Measurements from ENCODE around the gene PGLYRP2.

PGLYRP2 gene

DNA sequence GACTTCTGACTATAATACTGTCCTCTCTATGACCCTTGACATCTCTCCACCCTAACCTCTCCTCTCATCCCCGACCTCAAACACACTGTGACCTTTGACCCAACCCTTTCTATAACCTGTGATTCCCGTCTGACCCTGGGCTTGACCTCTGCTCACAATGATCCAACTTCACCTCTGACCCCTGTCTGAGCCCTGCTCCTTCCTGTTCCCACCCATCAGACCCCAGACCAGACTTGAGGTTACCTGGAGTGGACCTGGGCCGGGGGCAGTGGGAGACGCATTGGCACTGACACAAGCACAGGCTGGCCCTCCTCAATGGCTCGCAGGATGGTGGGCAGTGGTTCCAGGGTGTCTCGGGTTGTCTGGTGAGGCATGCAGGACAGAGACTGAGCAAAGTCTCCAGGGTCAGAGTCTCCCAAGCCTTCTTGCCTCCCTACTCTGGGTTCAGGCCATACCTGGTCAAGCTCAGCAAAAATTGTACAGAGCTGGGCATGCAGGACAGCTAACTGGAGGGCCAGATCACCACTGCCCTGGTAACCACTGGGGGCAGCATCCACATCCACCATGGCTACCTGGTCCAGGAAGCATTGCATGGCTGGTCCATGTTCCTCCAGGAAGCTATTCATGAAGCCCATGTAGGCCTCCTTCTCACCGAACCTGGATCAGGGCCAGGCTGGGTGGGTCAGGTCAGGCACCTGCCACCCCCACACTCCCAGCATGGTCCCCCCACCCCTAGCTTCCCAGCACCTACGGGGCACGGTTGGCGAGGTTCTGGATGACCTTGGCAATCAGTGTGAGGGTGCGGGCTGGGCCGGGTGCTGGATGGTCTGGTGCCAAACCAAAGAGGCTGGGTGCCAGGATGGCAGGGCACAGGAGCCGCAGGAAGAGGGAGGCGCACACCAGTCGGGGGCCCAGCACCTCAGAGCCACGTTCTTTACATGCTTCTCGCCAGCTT lies 25.1 kb downstream of the PGLYRP2 start:
- no peak for DNase-seq

DNA sequence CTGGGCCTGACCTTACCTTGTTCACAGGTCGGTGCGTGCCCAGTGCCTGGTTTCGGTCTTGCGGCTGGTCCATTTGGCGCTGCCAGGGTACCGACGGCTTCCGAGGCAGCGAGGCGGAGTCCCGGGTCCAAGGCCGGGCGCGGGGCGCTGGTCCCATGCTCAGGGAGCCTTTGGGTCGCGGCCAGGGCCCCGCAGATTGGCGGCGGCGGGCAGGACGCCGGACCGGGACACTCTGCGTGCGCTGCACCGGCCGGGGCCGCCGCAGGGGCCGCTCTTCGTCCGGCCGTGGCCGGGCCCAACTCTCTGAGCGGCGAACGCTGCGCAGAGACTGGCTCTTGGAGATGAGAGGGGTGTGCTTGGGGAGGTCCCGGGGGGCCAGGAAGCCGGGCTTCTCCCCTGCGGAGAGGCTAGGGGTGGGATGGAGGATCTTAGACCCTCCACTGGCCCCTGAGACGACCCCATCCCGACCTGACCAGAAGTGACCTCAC lies 26.2 kb downstream of the PGLYRP2 start:
- no peak for DNase-seq

DNA sequence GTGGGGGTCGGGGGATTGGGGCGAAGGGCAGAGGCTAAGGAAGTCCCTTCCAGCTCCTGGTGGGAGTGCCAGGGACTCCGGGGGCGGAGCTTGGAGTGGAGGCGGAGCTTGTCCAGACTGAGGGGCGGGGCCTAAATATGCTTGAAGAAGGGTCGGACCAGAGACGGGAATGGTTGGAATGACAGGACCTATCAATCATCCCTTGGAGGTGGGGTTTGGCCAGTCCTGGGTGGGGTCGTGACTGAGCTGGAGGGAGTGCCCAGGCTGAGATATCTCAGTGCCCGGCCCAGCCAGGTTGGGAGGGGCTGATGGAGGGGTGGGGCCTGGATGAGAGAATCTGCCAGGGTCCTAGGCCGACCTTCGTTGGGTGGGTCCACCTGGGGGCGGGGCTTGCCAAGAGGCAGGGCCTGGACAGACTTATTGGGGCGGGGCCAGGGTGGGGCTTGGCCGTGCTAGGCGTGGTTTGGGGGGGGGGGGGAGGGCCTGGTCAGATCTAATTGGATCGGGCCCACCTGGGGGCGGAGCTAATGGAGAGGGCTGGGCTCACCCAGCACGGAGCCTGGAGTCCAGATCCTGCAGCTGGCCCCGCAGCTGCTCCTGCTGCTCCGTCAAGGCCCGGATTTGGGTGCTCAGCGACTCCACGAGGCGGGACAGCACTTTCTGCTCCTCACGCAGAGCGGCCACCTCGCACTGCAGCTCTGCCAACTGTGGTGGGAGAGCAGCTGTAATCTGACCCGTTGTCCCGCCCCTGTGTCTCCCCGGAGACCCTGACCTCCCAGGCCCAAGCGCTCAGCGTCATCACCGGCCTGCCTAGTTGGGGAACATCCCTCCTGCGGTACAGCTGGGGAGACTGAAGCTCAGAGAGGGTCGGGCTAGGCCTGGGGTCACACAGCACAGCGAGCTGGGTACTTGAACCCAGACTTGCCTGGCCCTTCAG lies 26.9 kb downstream of the PGLYRP2 start:
- DNase-seq: no peak

DNA sequence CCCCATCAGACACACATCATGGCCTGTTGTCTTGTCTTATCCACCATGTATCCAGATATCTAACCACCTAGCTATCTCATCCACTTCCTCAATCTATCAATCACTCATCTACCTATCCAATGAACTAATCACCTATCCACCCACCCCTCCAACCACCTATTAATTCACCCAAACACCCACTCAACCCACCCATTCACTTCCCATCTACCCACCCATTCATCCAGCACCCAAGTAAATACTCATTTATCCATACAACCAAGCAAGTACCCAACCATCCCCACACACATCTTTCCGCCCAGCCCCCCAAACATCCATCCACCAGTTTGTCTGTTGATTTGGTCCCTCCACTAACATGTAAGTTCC lies 28.8 kb downstream of the PGLYRP2 start:
- DNase-seq: no peak

GRCh38 chr19:15449620-15450527 lies 29.4 kb downstream of the PGLYRP2 start, which contains the start of gene WIZ:
Gene WIZ, minus strand, starts transcription at chr19:15449956. Its CDS starts 1,649 bp downstream, at chr19:15448307.
- peak; percentile 43 for DNase-seq

DNA sequence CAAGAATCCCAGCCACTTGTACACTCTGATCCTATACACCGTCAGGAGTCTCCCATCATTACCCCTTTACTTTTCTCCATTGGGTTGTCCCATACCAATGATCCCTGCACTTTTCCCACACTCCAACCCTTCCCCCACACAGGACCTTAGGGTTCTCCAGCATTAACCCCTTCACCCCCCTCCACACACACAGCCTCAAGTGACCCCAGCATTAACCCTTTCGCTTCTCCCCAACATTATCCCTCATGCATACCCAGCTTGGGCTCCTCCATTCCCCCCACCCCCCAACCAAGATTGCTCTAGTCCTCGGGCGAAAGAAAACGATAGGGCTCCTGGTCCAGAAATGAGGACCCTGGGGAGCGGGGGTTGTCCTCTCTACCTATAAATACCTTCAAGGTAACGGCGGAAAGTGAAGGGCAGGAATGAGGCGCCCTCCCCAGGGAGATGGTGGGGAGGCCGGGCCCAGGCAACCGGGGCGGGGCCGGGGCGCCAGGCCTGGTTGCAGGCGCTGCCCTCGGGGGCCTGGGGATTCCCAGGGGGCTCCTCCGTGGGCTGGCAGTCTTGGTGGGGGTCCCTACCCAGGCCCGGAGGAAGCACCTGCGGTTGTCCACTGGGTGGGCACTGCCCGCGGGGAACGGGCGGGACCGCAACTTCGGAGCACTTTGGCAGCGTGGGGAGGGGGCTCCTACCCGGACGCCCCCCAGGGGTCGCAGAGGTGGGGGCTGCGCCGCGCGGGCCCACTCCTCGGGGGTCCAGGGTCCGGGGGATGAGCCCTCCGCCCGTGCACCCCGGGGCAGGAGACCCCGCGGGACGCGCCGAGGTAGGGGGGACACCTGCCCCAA lies 30.3 kb downstream of the PGLYRP2 start:
- no peak for DNase-seq

- no peak for DNase-seq
These were observed 31.1 kb downstream of the PGLYRP2 start for GRCh38 chr19:15448044-15448777.

DNA sequence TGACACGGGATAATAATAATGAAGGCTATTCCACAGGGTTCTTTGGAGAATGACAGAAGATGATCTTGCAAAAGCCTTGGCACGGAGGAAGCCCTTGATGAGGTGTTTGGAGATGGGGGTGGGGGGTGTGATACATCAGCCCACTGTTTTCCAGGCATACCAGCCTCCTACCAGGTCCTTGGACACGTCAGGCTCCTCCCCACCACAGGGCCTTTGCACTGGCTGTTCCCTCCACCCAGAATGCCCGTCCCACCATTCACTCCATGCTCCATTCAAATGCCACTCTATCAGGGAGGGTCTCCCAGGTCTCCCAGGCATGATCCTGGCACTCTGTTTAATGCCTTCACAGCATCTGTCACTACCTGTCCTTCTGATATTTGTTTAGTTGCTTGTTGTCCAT lies 32.2 kb downstream of the PGLYRP2 start:
- DNase-seq: no peak

DNA sequence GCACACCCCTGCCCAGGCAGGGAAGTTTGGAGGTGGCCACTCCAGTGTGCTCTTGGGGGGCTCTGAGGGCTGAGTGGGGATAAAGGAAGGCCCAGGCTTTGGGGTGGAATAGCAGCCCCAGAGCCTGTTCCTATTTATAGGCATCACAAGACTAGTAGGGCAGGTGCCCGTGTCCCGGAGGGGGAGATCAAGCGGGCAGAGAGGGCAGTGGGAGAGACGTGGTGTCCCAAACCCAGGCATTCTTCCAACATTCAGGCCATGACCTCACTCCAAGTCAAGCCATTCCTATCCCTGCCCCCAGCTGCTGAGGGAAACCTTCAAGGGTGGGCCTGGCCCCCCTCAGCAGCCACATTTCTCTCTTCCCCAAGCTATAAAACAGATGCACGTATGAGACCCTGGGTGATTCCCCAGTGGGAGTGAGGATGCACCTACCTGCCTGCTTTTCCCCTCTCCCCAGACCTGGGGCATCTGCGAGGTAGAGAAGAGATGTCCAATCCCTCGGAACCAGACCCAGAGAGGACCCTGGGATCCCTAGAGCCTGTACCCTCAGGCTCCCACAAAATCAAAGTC lies 33.4 kb downstream of the PGLYRP2 start:
- no peak for DNase-seq

GRCh38 chr19:15445227-15445605 lies 34.1 kb downstream of the PGLYRP2 start:
- no peak for DNase-seq

DNA sequence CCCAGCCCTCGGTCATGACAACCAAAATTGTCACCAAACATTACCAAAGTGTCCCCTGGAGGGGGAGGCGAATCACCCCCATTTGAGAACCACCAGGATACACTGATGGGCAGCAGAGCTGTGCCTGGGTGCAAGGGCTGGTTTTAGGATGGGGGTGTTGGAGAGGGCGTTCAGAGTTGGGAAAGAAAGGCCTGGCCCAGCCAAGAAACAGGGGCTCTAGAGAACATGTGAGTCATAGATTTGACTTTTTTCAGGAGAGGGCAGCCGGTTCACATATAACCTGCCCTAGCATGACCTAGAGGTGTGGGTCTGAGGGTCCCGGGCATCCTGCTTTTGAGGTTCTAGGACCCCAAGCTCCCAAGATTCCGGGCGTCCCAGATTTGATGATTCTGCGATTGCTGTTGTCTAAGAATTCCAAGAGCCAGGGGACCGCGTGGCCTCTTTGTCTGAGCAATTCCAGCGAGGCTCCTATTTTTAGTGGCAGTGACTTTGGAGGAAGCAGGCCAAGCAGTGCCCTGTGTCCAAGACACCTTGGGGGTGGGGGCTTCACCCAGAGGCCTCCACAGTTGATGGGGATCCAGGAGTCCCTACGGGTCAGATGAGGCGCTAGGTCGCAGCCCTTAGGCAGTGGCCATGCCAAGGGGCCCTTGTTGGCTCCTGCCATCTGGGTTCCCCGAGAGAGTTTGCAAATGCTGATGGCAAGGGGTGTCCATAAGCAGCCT lies 34.6 kb downstream of the PGLYRP2 start:
- no peak for DNase-seq

- DNase-seq: no peak
These were observed 35.5 kb downstream of the PGLYRP2 start for GRCh38 chr19:15443838-15444237.

DNA sequence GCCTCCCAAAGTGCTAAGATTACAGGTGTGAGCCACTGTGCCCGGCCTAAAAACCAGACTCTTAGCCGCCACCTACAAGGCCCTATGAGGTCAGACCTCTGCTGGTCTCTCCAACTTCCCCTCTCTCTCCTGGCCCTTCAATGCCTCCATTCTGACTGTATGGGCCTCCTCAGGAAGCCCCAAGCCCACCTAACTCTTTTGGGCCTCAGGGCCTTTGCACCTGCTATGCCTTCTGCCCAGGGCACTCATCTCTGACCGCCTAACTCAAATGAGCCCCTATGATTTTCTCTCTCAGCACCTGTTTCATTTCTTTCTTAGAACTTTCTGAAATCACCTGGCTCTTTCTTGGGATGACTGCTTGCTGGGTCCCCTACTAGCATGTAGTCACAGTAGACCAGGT lies 36.0 kb downstream of the PGLYRP2 start:
- no peak for DNase-seq

- no peak for DNase-seq
These were observed 37.0 kb downstream of the PGLYRP2 start for GRCh38 chr19:15442142-15442920.

DNA sequence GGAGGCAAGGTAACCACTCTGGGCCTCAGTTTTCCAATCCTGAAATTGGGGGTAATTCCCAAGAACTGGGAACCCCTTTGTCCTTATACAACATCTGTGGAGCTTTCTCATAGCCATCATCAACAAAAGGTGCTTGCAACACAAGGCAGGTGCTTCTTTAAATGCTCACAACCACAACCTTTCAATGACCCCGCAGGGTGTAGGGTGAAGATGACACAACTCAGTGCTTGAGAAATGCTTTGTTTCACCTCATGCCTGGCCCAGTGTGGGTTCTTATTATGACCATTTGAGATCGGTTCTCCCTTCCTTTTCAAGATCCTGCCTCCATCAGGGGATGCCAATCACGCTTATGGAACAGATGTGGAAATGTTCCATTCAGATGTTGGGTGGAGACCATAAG lies 38.0 kb downstream of the PGLYRP2 start:
- no peak for DNase-seq

- DNase-seq: no peak
These were observed 39.3 kb downstream of the PGLYRP2 start for GRCh38 chr19:15439821-15440641.

GRCh38 chr19:15439078-15439799 lies 40.1 kb downstream of the PGLYRP2 start:
- DNase-seq: no peak

All from NCI-H1092 (cell line).